Measurements from ENCODE around the gene WNT2B.

Gene WNT2B

DNA sequence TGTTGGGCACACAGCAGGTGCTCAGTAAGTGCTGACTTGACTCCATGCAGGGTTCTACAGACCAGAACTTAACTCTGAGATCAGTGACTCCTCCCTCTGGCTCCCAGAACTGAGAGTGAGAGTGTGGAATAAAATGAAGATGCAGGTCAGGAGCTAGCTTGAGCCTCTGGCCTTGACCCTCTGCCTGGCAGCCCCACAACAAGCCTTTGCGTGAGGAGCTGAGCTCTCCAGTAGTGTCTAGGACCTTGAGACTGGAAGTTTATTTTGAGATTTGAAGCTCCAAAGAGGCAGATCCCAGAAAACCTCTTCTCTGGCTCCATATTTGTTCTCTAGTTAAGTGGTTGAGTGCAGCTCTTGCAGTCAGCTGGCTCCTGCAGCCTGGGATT is 3.4 kb upstream of the WNT2B start:
- DNase-seq, result no peak

DNA sequence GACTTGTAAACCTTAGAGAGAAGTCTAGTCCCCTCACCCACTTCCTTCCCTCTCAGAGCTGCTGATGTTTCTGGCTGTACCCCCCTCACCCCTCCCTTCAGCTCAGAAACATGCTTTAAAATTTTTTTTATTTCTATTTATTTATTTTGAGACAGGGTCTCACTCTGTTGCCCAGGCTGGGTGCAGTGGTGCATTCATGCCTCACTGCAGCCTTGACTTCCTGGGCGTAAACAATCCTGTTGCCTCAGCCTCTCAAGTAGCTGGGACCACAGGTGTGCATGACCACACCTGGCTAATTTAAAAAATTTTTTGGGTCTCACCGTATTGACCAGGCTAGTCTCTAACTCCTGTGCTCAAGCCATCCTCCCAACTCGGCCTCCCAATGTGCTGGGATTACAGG is 2.9 kb upstream of the WNT2B start:
- DNase-seq, result no peak

DNA sequence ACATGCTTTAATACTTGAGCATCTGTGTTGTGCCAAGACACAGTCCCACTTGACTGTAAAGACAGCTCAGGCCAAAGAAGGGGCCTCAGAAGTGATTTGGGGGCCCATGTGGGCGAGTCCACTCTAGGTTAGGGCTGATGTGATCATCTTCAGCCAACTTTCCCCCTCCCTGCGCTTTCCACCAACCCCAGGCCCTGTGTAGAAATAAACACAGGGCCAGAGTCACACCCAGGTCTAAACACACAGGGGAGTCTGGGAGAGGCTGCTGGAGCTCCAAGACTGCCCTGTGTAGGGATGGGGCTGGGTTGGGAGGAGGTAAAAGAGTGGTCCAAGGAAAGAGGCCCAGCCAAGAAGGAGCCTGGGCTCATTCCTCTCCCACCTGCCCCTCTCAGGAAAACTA is 2.5 kb upstream of the WNT2B start:
- no peak for DNase-seq

DNA sequence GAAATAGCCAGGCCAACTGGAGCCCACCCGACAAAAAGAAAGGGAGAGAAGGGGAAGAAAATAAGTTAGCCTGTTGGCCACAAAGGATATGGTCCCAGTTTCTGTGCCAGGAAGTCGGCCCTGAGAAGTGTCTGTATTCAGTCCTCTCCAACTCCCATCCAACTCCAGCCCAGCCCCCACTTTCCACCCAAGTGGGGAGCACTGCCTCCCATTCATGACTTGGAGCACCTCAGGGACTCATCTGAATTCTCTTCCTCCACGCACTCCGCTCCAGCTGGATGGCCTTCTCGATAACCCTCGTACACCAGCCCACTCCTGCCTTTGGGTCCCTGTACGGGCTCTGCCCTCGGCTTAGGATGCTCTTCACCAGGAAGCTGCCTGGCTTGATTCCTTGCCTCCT is 2.0 kb upstream of the WNT2B start:
- no peak for DNase-seq

DNA sequence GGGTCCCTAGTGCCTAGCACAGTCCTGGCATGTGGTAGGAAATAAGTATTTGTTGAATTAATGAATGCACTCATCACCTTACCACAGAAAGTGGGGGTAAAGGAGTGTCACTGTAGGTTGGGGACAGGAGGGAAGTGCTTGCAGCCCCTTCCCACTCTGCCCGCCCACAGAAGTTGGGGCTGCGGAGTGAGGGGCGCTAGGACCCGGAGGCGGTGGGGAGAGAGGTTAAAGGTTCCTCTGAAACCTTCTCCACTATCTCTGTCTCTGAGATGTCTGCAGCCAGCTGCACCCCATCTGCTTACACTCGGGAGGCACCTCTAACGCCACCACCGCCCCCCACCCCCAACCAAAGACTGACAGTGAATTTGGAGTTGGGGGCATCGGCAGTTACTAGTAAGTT is 1.4 kb upstream of the WNT2B start:
- no peak for DNase-seq

DNA sequence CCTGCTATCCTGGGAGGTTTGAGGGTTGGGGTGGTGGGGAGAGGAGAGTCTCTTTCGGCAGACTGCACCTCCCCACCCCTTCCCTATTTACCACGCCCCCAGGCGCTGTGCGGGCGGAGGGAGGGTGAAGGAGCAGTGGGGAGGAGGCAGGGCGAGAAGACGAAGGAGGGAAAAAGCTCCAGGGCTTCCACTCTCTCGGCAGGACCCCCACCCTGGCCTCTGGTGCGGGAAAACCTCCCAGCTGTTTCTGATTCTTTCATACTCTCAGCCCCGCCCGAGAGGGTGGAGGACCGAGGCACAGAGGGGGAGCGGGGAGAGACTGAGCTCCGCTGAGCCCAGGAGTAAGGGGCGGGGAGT is 866 bp upstream of the WNT2B start:
- DNase-seq, result no peak

DNA sequence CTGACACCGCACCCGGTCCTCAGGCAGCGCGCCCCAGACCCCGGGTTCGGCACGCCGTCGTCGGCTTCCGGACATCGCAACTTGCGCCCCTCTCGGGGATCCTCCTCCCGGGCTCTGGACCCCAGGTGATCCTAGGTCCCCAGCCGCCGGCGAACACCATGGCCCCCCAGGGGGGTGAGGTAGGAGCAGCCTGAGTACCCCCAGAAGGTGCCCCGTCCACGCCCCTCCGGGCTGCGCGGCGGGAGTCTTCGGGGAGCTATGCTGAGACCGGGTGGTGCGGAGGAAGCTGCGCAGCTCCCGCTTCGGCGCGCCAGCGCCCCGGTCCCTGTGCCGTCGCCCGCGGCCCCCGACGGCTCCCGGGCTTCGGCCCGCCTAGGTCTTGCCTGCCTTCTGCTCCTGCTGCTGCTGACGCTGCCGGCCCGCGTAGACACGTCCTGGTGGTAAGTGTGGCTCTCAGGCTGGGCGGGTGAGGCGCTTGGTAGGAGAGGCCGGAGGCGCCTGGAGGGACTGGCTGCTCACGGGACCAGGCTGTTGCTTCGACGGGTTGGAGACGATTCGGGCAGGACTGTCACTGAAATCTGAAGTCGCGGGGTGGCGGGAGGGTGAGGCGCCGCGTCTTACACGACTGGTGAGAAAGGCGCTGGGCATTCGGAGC is 367 bp downstream of the WNT2B start:
- DNase-seq, result no peak

DNA sequence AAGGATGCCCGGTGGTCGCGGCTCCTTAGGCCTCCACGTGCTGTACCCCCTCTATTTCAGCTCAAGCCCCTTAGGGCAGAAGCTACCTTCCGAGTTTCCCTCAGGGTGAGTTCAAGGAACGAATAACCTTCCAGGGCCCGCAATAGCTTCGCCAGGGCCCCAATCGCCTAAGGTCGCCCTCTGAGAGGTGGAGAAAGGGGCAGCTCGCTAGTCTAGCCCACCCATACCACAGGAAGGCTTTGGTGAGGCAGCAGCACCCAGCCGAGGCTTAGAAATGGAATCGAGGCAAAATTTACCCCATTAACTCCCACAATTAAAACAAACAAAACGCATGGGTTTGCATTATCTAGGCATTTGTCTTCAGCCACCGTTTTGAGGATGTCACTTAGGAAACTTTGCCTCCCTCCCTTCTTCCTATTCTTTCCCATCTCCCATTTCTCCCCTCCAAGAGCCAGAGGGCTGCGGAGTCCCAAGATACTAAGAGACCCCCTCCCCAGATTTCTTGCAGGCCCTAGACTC is 954 bp downstream of the WNT2B start:
- DNase-seq, result no peak

DNA sequence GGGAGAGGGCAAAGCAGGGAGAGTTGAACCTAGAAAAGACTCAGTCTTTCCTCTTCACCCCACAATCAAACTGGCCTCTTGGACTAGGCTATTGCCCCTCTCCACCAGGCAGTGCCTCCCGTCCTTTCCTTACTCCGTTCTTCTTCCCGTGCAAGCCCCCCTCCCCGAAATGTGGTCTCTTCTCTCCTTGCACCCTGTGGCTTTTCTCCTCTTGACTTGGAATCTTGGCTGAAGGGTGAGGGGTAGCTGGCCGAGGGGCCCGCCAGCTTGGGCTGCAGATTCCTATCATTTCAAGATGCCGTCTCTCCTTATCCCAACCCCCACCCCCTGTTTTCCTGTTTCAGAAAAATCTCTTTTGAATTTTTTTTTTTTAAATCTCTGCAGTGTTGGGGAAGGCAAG is 1.6 kb downstream of the WNT2B start:
- no peak for DNase-seq

DNA sequence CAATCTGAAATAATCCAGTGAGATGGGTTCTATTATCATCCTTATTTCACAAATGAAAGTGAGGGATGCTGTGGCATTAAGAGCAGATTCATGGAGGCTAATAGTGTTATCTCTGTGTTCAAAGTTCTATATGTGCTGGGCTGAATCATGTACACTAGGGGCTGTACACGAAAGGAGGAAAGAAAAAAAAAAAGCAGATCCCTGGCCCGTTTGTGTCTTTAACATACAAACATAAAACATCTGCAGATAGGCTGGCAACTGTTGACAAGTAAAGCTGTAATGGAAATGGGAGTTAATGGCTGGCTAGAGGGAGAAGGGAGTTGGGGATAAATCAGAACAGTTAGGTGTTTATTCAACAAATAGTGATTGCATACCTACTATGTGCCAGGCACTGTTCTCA is 3.1 kb downstream of the WNT2B start:
- no peak for DNase-seq

DNA sequence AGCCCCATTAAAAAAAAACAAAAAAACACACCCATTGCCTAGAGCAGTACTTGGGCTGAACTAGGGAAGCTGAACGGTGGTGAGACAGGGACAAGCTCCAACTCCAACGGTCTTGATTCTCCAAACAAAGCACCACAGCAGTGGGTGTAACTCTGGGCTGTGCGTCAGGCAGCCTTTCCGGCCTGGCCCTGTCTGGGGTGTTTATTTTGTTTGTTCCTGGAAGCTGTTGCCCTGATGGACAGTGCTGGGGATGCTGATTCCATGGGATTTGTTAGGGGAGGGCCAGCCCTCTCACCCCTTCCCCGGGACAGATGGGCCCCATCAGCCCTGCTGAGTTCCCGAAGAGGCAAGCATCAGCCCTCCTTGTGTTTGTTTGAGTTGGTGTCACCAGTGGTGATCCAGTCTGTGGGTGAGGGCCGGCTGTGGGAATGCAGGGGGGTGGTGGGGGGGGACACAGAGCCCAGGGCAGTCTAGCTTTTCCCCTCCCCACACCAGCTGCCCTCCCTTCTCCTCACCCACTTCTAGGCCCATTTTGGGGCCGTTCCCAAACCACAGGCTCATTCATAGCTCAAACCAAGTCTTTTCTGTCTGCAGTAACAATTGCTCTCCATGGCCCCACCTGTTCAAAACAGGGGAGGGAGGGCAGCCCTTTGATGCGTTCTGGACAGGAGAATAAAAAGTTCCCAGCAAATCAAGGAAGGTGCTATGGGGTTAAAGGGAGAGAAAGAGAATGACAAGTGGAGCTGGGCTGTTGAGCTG is 4.5 kb downstream of the WNT2B start:
- no peak for DNase-seq

DNA sequence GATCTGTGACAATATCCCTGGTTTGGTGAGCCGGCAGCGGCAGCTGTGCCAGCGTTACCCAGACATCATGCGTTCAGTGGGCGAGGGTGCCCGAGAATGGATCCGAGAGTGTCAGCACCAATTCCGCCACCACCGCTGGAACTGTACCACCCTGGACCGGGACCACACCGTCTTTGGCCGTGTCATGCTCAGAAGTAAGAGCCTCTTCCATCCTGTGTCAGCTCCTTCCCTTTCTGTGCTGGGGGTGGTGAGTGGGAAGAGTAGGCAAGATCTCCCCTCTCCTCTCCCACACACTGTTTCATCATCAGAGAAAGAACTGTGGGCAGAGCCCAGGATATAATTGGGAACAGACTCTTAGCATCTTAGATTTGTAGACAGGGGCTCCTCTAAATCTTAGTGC is 6.1 kb downstream of the WNT2B start:
- no peak for DNase-seq

DNA sequence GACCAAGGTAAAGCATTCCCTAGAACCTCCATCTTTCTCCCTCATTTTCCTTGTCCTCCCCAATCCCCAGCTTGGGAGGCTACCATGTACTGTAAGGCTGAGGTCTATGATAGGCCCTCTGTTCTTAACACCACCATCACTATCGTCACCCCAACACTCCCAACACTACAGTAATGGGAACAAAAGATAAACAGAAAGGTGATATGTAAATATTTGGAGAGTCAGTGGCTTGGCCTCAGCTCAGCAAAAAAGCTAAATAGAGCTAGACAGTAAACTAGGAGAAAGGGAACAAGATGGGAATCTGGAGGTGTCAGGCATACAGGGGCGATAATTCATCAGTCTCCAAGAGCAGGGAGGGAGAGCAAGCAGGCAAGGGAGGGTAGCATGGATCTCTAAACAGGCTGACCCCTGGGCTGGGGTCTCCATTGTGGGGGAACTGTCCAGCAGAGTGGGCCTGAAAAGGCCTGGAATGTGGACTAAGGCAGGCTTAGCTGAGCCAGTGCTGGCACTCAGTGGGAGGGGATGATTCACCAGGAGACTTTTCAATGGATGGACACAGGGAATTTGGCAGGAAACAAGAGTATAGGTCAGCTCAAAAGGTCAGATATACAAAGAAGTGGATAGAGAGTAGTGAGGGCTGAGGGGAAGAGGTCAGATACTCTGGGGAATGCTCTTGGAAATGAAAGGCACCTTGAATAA is 6.7 kb downstream of the WNT2B start:
- no peak for DNase-seq

DNA sequence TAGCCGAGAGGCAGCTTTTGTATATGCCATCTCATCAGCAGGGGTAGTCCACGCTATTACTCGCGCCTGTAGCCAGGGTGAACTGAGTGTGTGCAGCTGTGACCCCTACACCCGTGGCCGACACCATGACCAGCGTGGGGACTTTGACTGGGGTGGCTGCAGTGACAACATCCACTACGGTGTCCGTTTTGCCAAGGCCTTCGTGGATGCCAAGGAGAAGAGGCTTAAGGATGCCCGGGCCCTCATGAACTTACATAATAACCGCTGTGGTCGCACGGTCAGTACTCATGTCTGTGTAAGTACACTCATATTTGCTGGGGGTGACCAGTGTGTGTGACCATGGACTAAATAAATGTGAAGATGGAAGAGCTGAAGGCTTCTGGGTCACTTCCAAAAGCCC is 7.4 kb downstream of the WNT2B start:
- DNase-seq, result no peak

DNA sequence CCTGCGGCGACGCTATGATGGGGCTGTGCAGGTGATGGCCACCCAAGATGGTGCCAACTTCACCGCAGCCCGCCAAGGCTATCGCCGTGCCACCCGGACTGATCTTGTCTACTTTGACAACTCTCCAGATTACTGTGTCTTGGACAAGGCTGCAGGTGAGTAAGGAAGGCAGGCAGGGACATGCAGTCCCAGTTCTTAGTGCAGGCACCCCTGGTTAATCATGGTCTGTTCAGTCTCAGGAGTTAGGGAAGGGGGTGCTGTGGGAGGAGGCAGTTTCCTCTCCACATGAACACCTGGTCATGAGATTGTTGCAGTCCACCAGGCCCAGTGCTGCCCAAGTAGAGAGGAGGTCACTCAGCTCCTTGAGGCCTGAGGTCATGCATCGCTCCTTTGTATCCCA is 8.5 kb downstream of the WNT2B start:
- DNase-seq, result no peak

DNA sequence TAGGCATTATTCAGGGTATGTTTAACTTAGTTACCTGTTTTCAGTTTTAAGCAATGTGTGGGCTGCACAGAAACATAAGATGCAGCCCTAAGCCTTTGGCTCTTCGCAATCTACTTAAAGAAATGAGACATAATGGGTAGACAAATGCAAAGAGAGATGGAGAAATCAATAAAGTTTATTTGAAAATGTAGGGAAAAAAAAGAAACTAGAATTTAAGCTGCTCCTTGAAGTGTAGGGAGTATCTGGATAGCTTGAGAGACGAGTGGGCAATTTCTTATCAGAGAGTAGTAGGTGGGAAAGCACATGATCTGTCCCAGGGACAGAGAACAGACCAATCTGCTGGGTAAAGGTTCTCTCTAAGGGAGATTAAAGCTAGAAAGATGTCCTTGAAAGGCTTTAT is 8.9 kb downstream of the WNT2B start:
- no peak for DNase-seq

DNA sequence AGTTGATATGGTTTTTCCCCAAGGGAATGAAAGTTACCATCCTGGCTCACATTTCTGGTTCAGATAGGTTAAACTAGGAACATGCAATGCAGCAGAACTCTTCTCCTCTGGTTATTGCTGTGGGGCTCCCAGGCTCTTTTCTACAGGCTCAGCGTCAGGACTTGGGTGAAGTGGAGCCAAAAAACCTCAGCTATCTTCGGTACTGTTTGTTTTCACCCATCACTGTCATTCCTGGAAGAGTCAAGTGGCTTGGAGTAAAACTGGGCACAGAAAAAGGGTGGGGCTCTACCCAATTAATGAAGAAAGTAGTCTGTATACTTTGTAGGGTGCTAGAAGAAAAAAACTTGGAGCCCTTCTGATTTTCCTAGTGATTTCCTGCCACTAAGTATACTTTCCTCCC is 9.4 kb downstream of the WNT2B start:
- no peak for DNase-seq

DNA sequence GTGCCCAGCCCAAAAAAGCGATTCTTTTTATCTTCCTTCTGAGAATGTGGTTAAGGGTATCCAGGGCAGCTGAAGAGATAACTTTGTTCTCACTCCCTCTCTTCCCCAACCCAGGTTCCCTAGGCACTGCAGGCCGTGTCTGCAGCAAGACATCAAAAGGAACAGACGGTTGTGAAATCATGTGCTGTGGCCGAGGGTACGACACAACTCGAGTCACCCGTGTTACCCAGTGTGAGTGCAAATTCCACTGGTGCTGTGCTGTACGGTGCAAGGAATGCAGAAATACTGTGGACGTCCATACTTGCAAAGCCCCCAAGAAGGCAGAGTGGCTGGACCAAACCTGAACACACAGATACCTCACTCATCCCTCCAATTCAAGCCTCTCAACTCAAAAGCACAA is 11.4 kb downstream of the WNT2B start:
- no peak for DNase-seq

DNA sequence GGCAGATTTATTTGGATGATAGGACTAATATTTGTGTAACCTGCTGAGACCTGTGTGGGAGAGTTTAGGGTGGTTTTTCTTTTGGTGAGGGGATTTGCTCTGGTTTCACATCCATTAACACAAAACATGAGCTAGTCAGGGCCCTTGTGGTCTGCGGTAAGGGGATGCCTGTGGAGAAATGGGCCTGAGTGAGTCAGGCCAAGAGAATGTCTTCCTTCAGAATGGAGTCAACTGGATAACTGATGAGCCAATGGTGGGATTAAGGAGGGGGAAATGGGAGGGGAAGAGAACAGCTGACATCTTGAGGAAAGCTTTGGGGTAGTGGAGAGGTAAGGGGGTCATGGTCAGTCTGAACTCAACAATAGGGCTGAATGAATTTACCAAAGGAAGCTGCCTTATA is 13.9 kb downstream of the WNT2B start:
- no peak for DNase-seq

DNA sequence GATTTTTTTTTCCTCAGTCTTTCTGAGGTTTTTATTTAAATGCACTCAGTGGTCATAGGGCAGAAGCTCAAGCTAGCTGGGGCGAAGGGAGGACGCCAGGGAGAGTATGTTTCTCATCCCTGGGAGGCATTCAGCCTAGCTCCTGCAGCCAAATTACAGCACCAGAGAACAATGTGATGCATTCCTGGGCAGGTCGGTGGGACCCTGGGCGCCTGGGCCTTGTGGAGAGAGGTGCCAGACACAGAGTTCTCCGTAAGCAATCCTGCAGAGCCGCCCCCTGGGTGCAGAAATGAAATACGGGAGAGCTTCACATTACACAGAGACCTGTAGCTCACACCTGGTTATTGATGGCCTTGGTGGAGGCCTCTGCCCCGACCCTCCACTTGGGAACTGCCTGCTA is 15.5 kb downstream of the WNT2B start:
- no peak for DNase-seq

DNA sequence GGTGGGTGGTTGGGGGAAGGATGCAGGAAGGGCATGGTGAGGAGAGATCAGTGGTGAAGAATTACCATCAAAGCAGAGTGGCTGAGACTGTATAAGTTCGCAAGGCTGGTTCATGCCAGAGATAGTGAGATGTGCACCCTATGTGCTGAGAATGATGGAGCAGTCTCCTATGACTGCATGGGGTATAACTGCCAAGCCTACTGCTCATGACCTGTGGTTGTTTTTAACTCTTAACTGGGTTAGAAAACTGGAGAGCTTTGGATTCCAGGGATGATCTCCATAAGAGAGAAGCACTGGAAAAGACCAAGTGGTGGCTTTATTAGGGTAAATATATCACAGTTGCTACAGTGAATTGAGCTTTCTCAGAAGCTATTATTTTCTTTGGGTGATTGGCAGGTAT is 16.2 kb downstream of the WNT2B start:
- DNase-seq, result no peak

DNA sequence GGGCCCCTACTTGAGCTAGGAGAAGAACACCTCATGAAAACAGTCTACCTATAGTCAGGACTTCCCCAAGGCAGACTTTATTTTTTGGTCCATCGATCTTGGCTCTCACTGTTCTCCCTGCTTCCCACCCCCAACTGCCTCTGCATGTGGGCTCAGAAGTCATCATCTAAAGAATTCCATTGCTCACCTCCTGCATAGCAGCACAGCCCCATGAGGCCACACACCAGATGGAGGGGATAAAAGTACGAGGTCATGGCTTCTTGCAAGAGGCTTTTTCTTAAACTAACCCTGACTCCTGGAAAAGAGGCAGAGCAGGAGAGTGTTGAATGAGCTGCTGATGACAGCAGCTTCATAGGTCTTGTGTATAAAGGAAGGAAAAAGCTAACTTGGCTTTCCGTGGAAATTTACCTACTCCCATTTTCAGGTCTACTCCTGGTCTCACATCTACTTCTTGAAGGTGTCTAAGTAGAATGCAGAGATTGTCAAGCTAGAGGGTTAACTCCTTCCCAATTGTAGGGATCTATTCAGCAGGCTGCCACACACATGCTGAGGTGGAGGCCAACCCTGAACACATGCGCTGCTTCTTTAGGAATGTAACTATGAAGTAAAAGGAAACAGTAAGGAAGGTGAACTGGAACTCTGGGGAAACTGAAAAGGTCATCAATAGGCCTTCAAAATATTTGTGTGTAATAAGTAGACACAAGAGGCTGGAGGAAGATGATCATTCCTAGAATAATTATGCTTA is 18.7 kb downstream of the WNT2B start:
- DNase-seq, result no peak

DNA sequence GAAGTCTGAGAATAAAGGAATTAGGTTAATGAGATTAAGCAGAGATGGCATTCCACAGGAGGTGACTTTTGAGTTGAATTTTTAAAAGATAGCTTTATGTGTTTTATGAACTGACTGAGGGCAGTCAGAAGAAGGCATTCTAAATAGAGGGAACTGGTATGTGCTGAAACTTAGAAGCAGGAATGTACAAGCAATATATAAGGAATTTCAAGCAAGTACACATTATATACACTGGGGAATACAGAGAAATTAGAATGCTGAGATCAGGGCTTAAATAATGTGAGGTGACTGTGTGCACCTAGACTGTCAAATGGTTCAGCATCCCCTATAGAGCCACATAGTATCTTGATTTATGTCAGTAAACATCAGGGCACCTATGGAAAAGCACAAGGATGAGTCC is 19.3 kb downstream of the WNT2B start:
- no peak for DNase-seq

DNA sequence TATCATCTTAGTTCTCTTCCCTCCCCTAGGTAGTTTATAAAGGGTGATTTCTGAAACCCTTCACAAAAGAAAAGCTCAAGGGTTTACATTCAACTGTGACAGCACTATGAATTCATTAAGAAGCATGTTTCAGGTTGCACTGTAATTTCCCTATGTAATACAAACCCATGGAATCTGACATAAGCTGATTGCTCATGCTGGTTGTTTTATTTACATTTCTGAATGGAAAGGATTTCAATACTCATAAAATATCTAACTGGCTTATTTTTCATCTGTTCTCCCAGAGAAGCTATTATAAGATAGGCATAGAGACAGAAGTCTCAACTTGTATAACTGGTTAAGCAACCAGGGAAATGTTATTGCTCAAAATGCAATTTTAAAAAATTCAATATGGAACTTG is 20.5 kb downstream of the WNT2B start:
- DNase-seq, result no peak

All from NCI-H1694 (cell line).